ENCODE results near the gene ECE1.

- TF ChIP-seq CTCF (IDR thresholded peaks at IDR 0.05) (peak; percentile 48 to 88 (median 82)), POLR2A (IDR thresholded peaks at IDR 0.05) (no peak)
Measured at GRCh38 chr1:21232044-21232443, 58.2 kb downstream of the ECE1 start.
